ENCODE measurements around the gene UBE2F.

UBE2F gene

DNA sequence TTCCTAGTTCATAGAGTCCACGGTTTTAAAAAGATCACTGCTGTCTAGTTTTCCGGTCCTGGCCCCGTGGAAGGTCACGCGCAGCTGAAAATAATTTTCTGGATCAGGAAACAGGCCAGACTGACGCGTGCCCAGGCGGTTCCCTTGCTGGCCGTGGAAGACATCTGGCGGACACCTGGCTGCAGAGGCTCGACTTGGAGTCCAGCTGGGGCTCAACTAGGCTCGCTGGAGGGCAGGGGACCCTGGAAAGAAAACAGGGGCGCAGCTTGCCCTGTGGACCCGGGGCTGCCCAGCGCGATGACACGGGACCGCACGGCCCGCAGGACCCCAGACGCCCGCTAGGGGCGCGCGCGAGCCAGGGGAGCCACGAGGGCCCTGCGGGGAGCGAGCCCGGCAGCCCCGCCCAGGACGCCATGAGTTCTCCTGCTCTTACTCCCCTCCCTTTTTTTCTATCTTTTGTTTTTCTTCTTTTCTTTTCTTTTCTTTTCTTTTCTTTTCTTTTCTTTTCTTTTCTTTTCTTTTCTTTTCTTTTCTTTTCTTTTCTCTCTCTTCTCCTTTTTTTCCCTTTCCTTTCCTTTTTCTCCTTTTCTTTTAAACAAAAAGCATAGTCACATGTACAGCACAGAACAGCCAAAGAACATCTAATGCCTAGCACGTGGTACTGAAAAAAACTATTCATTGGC is 43.2 kb upstream of the UBE2F start:
- no peak overlapping the region for H3K4me3 ChIP-seq (ENCODE audit: low read depth, low read length)
- DNase-seq (ENCODE audit: low read depth), result no peak
- TF ChIP-seq, protein P1, sequence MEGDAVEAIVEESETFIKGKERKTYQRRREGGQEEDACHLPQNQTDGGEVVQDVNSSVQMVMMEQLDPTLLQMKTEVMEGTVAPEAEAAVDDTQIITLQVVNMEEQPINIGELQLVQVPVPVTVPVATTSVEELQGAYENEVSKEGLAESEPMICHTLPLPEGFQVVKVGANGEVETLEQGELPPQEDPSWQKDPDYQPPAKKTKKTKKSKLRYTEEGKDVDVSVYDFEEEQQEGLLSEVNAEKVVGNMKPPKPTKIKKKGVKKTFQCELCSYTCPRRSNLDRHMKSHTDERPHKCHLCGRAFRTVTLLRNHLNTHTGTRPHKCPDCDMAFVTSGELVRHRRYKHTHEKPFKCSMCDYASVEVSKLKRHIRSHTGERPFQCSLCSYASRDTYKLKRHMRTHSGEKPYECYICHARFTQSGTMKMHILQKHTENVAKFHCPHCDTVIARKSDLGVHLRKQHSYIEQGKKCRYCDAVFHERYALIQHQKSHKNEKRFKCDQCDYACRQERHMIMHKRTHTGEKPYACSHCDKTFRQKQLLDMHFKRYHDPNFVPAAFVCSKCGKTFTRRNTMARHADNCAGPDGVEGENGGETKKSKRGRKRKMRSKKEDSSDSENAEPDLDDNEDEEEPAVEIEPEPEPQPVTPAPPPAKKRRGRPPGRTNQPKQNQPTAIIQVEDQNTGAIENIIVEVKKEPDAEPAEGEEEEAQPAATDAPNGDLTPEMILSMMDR (IDR thresholded peaks at IDR 0.05; ENCODE audit: low read depth, low read length, missing control alignments), result peak; percentile 95

DNA sequence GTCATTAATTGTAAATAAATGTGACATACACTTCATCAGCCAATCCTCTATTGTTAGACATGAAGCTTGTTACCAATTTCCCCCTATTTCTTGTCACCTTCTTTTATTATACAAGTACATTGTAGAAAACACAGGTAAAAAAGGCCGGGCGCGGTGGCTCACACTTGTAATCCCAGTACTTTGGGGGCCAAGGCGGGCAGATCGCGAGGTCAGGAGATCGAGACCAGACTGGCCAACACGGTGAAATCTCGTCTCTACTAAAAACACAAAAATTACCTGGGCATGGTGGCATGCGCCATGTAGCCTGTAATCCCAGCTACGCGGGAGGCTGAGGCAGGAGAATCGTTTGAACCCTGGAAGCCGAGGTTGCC is 42.7 kb upstream of the UBE2F start:
- TF ChIP-seq, protein P1 (IDR thresholded peaks at IDR 0.05; ENCODE audit: low read depth, low read length, missing control alignments), result no peak
- no peak for DNase-seq (ENCODE audit: low read depth)
- H3K4me3 ChIP-seq (ENCODE audit: low read depth, low read length), result no peak overlapping the region

DNA sequence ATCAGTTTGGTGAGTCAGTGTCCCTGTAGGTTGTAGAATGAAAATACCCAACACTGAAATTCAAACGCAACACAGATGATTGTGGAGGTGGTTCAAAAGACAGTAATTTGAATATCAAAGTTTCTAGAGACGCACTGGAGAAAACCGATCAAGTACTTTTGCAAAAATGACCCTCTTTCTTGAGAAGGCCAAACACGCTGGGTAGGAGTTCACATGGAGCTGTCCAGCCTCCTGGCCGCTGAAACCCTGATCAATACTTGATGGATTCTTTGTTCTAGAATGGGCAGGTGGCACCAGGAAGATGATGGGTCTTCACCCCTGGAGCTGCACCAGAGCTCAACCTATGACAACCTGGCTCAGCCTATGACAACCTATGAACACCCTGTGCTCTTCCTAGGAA is 39.7 kb upstream of the UBE2F start:
- DNase-seq (ENCODE audit: low read depth), result no peak
- TF ChIP-seq, protein P1 (IDR thresholded peaks at IDR 0.05; ENCODE audit: low read depth, low read length, missing control alignments), result no peak
- no peak overlapping the region for H3K4me3 ChIP-seq (ENCODE audit: low read depth, low read length)

DNA sequence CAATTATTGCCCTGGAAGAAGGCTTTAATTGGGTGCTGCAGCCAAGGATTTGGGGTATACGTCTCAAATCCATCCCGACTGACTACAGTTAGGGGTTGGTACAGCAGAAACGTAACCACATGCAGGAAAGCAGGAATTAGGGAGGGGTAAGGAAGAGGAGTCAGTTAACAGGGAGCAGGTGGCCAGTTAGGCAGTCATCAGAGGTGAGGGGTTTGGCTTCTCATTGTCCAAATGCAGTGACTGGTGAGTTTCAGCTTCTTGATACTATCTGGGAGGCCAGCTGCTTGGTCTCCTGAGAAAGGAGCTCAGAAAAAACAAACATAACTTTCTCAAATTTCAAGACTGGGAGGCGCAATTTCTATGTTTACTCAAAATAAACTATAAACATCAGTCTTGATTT is 38.8 kb upstream of the UBE2F start:
- DNase-seq (ENCODE audit: low read depth), result no peak
- H3K4me3 ChIP-seq (ENCODE audit: low read depth, low read length), result no peak overlapping the region
- TF ChIP-seq, protein P1 (IDR thresholded peaks at IDR 0.05; ENCODE audit: low read depth, low read length, missing control alignments), result no peak

DNA sequence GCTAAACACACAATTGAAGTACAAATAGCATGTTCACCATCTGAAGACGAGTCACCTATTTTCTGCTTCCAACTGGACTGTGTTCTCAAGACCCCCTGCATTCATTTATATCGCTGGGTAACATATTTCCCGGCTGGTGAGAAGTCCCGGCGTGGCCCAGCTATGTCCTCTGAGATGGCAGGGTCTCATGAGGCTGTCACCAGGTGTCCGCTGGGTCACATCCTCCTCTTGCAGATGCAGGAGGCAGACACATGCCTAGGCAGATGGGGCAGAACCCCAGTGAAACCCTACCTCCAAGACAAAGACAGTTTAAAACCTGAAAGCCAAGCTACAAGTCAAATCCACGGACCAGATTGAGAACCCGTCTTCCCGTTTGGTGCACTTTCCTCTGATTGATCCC is 36.8 kb upstream of the UBE2F start:
- DNase-seq (ENCODE audit: low read depth), result no peak
- H3K4me3 ChIP-seq (ENCODE audit: low read depth, low read length), result no peak overlapping the region
- TF ChIP-seq, protein P1 (IDR thresholded peaks at IDR 0.05; ENCODE audit: low read depth, low read length, missing control alignments), result no peak

DNA sequence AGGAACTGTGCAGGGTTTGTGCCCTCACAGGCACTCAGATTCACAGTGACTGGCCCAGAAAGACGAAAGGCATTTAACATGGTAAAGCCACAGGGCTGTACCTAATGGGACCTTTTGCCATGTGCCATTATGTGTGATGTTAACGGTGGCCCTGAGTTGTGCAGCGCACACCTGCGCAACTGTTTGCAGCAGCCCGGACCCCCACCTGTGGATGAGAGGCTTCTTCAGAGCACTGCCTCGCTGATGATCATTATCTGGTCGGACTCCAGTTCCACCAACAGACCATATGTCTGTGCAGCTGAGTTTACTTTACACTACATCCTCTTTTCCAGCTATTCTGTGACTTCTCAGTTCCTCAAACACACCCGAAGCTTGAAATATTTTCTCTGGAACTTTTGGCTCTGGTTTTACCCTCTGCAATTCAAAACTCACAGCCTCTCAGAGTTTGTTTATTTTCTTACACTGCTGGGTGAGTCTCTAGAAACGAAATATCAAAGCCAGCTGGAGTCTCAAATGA is 35.6 kb upstream of the UBE2F start:
- H3K4me3 ChIP-seq (ENCODE audit: low read depth, low read length), result no peak overlapping the region
- no peak for DNase-seq (ENCODE audit: low read depth)
- TF ChIP-seq, protein P1 (IDR thresholded peaks at IDR 0.05; ENCODE audit: low read depth, low read length, missing control alignments), result no peak

DNA sequence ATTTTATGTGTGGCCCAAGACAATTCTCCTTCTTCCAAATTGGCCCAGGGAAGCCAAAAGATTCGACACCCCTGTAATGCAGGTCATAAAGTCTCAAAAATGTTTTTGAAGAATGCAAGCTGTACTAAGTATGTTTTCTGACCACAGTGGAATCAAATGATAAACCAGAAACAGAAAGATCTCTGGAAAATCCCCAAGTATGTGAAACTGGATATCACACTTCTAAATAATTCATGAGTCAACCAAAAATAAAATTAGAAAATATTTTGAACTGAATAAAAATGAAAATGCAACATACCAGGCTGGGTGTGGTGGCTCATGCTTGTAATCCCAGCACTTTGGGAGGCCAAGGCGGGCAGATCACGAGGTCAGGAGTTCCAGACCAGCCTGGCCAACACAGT is 34.1 kb upstream of the UBE2F start:
- no peak for DNase-seq (ENCODE audit: low read depth)
- no peak overlapping the region for H3K4me3 ChIP-seq (ENCODE audit: low read depth, low read length)
- TF ChIP-seq, protein P1 (IDR thresholded peaks at IDR 0.05; ENCODE audit: low read depth, low read length, missing control alignments), result no peak

All from GM12864 (cell line).